IMR-90 (cell line): Measurements from ENCODE around the gene TASP1. TPM values are rescaled to one million over a fixed set of nuclear protein-coding genes. Genes with fewer than 3 reads are reported as not detected.

Experiments
- ATAC-seq: fragments of 200-7000 bp; cut with Tn5 transposase; 2 replicates; pipeline ENCODE4 v1.9.1; 2020; ENCODE audit warnings: low read depth, mild to moderate bottlenecking, moderate library complexity
- BruUV-seq: library from RNA; stranded (reverse); fragments of 400-500 nt; replicated peaks from 2 replicates; lab custom pipeline; 2021; lab: Mats Ljungman, UMichigan
- CTCF ChIA-PET: fragments of 300-600 bp; formaldehyde crosslinking; extraction: SDS; loops from one replicate; lab custom pipeline; 2021; ENCODE audit warnings: antibody characterized with exemption; lab: Yijun Ruan, JAX
- POLR2A ChIA-PET: fragments of 300-600 bp; sonication (Branson Sonifier 250); formaldehyde crosslinking; loops from one replicate; lab custom pipeline; 2022; ENCODE audit warnings: antibody characterized with exemption; ENCODE audit not compliant: unreplicated experiment; lab: Charles Lee
- DNase-seq: peaks from one replicate; pipeline ENCODE4 v3.0.0; 2013
- H2AFZ ChIP-seq: replicated peaks from 2 replicates; pipeline ENCODE3; 2013; ENCODE audit warnings: low read length, mild to moderate bottlenecking; ENCODE audit not compliant: poor library complexity
- H2AK5ac ChIP-seq: 2 replicates; pipeline ENCODE4 v1.6.1; 2013; ENCODE audit warnings: low read depth, low read length, inconsistent platforms
- H2AK9ac ChIP-seq: replicated peaks from 2 replicates; pipeline ENCODE3; 2013; ENCODE audit warnings: mild to moderate bottlenecking, low read depth, low read length, moderate library complexity; ENCODE audit not compliant: poor library complexity
- H2BK120ac ChIP-seq: 2 replicates; pipeline ENCODE4 v1.6.1; 2013; ENCODE audit warnings: low read depth, low read length, inconsistent platforms
- H2BK15ac ChIP-seq: 3 replicates; pipeline ENCODE4 v1.6.1; 2013; ENCODE audit warnings: low read depth, low read length, inconsistent platforms
- H2BK20ac ChIP-seq: 2 replicates; pipeline ENCODE4 v1.6.1; 2013; ENCODE audit warnings: low read depth, mild to moderate bottlenecking, inconsistent platforms, low read length, moderate library complexity
- H2BK5ac ChIP-seq: 2 replicates; pipeline ENCODE4 v1.6.1; 2013; ENCODE audit warnings: mild to moderate bottlenecking, low read depth, low read length, inconsistent platforms; ENCODE audit not compliant: poor library complexity, severe bottlenecking
- H3K14ac ChIP-seq: replicated peaks from 2 replicates; pipeline ENCODE4 v1.6.1; 2013; ENCODE audit warnings: low read depth, low read length, inconsistent platforms
- H3K18ac ChIP-seq: 2 replicates; pipeline ENCODE4 v1.6.1; 2013; ENCODE audit warnings: low read depth, low read length, control low read depth
- H3K23ac ChIP-seq: 2 replicates; pipeline ENCODE4 v1.6.1; 2013; ENCODE audit warnings: low read depth, low read length, inconsistent platforms
- H3K27ac ChIP-seq: 2 replicates; pipeline ENCODE4 v1.5.1; 2013; ENCODE audit warnings: mild to moderate bottlenecking, control low read depth, low read length; ENCODE audit not compliant: insufficient read depth
- H3K27me3 ChIP-seq: 2 replicates; pipeline ENCODE4 v1.6.1; 2013; ENCODE audit warnings: low read length; ENCODE audit not compliant: control insufficient read depth, insufficient read depth
- H3K36me3 ChIP-seq: 2 replicates; pipeline ENCODE4 v1.6.1; 2013; ENCODE audit warnings: low read length, mixed read lengths; ENCODE audit not compliant: control insufficient read depth, insufficient read depth
- H3K4ac ChIP-seq: 2 replicates; pipeline ENCODE4 v1.6.1; 2013; ENCODE audit warnings: low read depth, low read length, inconsistent platforms
- H3K4me1 ChIP-seq: 2 replicates; pipeline ENCODE4 v1.6.1; 2013; ENCODE audit warnings: low read length, mixed read lengths; ENCODE audit not compliant: control insufficient read depth, insufficient read depth
- H3K4me2 ChIP-seq: 2 replicates; pipeline ENCODE4 v1.6.1; 2013; ENCODE audit warnings: low read depth, mild to moderate bottlenecking, control low read depth, low read length, moderate library complexity
- H3K4me3 ChIP-seq: 2 replicates; pipeline ENCODE4 v1.5.1; 2013; ENCODE audit warnings: low read depth, mild to moderate bottlenecking, control low read depth, low read length, moderate library complexity; ENCODE audit not compliant: insufficient read depth
- H3K56ac ChIP-seq: 2 replicates; pipeline ENCODE4 v1.6.1; 2013; ENCODE audit warnings: low read length, inconsistent platforms; ENCODE audit not compliant: insufficient read depth; ENCODE audit errors: extremely low read depth
- H3K79me1 ChIP-seq, 2 experiments: 2 replicates each; pipeline ENCODE4 v1.6.1; 2013; ENCODE audit warnings: low read length in 2 of 2, inconsistent platforms in 1 of 2, low read depth in 1 of 2
- H3K9ac ChIP-seq: 2 replicates; pipeline ENCODE4 v1.6.1; 2013; ENCODE audit warnings: low read depth, low read length, control low read depth
- H3K9me1 ChIP-seq: 2 replicates; pipeline ENCODE4 v1.6.1; 2013; ENCODE audit warnings: low read length, inconsistent platforms; ENCODE audit not compliant: insufficient read depth
- H3K9me3 ChIP-seq: 2 replicates; pipeline ENCODE4 v1.6.1; 2013; ENCODE audit warnings: low read length; ENCODE audit not compliant: control insufficient read depth, insufficient read depth
- H4K20me1 ChIP-seq: 2 replicates; pipeline ENCODE4 v1.6.1; 2013; ENCODE audit warnings: low read length, inconsistent platforms; ENCODE audit not compliant: insufficient read depth
- H4K5ac ChIP-seq: 2 replicates; pipeline ENCODE4 v1.6.1; 2013; ENCODE audit warnings: mild to moderate bottlenecking, low read depth, low read length, control low read depth
- H4K8ac ChIP-seq, 2 experiments: 2 replicates each; pipeline ENCODE4 v1.6.1; 2013; ENCODE audit warnings: low read depth in 2 of 2, low read length in 2 of 2, control low read depth in 1 of 2, inconsistent platforms in 1 of 2
- H4K91ac ChIP-seq: 2 replicates; pipeline ENCODE4 v1.6.1; 2013; ENCODE audit warnings: low read depth, low read length, inconsistent platforms; ENCODE audit not compliant: insufficient read depth
- BHLHE40 ChIP-seq: fragments of 150-350 bp; IDR thresholded peaks from 2 replicates; pipeline ENCODE4 v1.6.1; 2016; ENCODE audit warnings: mild to moderate bottlenecking, low read depth, low read length
- CEBPB ChIP-seq: IDR thresholded peaks from 2 replicates; pipeline ENCODE4 v1.6.1; 2012; ENCODE audit warnings: low read depth, low read length, improper control_type of control experiment
- CHD1 ChIP-seq: IDR thresholded peaks from 2 replicates; pipeline ENCODE4 v1.6.1; 2012; ENCODE audit warnings: low read depth, low read length, improper control_type of control experiment
- CTCF ChIP-seq: conservative IDR thresholded peaks from 2 replicates; pipeline ENCODE4 v1.5.1; 2012; ENCODE audit warnings: mild to moderate bottlenecking, low read depth, low read length, improper control_type of control experiment
- FOS ChIP-seq: fragments of 150-350 bp; IDR thresholded peaks from 2 replicates; pipeline ENCODE4 v1.6.1; 2016; ENCODE audit warnings: low read depth, low read length
- MAFK ChIP-seq: IDR thresholded peaks from 2 replicates; pipeline ENCODE4 v1.6.1; 2012; ENCODE audit warnings: low read depth, low read length, improper control_type of control experiment
- MAZ ChIP-seq: IDR thresholded peaks from 2 replicates; pipeline ENCODE4 v1.6.1; 2012; ENCODE audit warnings: low read depth, mild to moderate bottlenecking, low read length, improper control_type of control experiment, moderate library complexity, borderline replicate concordance
- MXI1 ChIP-seq: IDR thresholded peaks from 2 replicates; pipeline ENCODE4 v1.6.1; 2012; ENCODE audit warnings: low read depth, mild to moderate bottlenecking, low read length, moderate library complexity, borderline replicate concordance
- NFE2L2 ChIP-seq: fragments of 150-350 bp; IDR thresholded peaks from 2 replicates; pipeline ENCODE4 v1.6.1; 2016; ENCODE audit warnings: low read depth, mild to moderate bottlenecking, low read length
- POLR2A ChIP-seq: IDR thresholded peaks from 2 replicates; pipeline ENCODE4 v1.6.1; 2012; ENCODE audit warnings: mild to moderate bottlenecking, low read depth, low read length
- RAD21 ChIP-seq: IDR thresholded peaks from 2 replicates; pipeline ENCODE4 v1.6.1; 2012; ENCODE audit warnings: low read length, improper control_type of control experiment
- RCOR1 ChIP-seq: IDR thresholded peaks from 2 replicates; pipeline ENCODE4 v1.6.1; 2012; ENCODE audit warnings: mild to moderate bottlenecking, low read length, improper control_type of control experiment; ENCODE audit not compliant: insufficient replicate concordance
- RFX5 ChIP-seq: IDR thresholded peaks from 2 replicates; pipeline ENCODE4 v1.8.0; 2012; ENCODE audit warnings: low read depth, mild to moderate bottlenecking, low read length, moderate library complexity
- SMC3 ChIP-seq: fragments of 150-350 bp; IDR thresholded peaks from 2 replicates; pipeline ENCODE4 v1.6.1; 2016; ENCODE audit warnings: low read depth, mild to moderate bottlenecking, antibody characterized with exemption, low read length, moderate library complexity
- USF2 ChIP-seq: fragments of 150-350 bp; IDR thresholded peaks from 2 replicates; pipeline ENCODE4 v1.6.1; 2017; ENCODE audit warnings: mild to moderate bottlenecking, antibody characterized with exemption, low read length, low read depth
- WGBS, 2 experiments: methylation state at CpG; one replicate each; pipeline versions ENCODE4 v1.1.5 to v1.1.7; 2013; ENCODE audit warnings: missing lambda C conversion rate in 2 of 2; ENCODE audit not compliant: insufficient read length in 1 of 2; ENCODE audit errors: extremely low coverage in 2 of 2; 5-methylcytosine and 5-hydroxymethylcytosine counted together
- dilution Hi-C: fragments of 300-500 bp; cut with HindIII; formaldehyde crosslinking; loops from one replicate; pipeline ENCODE4 v1.14.3; 2018; ENCODE audit warnings: low sequenced_read_pairs; ENCODE audit not compliant: unreplicated experiment
- in situ Hi-C: fragments of 300-500 bp; cut with MboI; formaldehyde crosslinking; loops from 3 replicates; pipeline ENCODE4 v1.14.3; 2019; ENCODE audit warnings: low sequenced_read_pairs, inconsistent platforms, mixed read lengths
- intact Hi-C: fragments of 100-400 bp; cut with micrococcal nuclease; formaldehyde crosslinking; loops from 2 replicates; pipeline ENCODE4 v1.10.0; 2022
- polyA plus RNA-seq, 3 experiments: library from polyadenylated mRNA; depleted of rRNA; stranded (reverse); fragments of >200 nt; gene quantifications; 2 replicates each; pipeline ENCODE4 v1.2.3, GENCODE V29; 2012; ENCODE audit warnings: low replicate concordance in 1 of 3
- total RNA-seq: library from RNA; depleted of rRNA; stranded (reverse); fragments of >200 nt; gene quantifications from 2 replicates; pipeline ENCODE4 v1.2.3, GENCODE V29; 2012
- TF ChIP-seq, protein P1 (sequence below): fragments of 150-350 bp; IDR thresholded peaks from 2 replicates; pipeline ENCODE4 v1.6.1; 2016; ENCODE audit warnings: low read depth, mild to moderate bottlenecking, low read length, moderate library complexity, borderline replicate concordance

Gene TASP1
- total and polyA plus RNA-seq, 2 of the 4 experiments (the other 2 are of a cell fraction), result 3.9 to 7.9 TPM

- H3K27me3 ChIP-seq, result no peaks in the 10 kb centered on the region
- WGBS, 2 experiments, result no CpG with 5 or more reads among the region's 1 CpG
Measured at GRCh38 chr20:13526551-13526950, 112.2 kb downstream of the TASP1 start.

More at GRCh38 chr20:13526551-13526950, 112.2 kb downstream of the TASP1 start:
- H3K27ac ChIP-seq, result no peak overlapping the region; the same call in 1 of the 2 replicates
- no peak for ATAC-seq
- H4K91ac ChIP-seq, result peak overlapping the region; percentile 24; the same call in 1 of the 2 replicates
- no peaks in the 10 kb centered on the region for H4K20me1 ChIP-seq
- TF ChIP-seq RCOR1 (no peak), MXI1 (no peak), FOS (no peak), SMC3 (no peak), MAZ (no peak), POLR2A (no peak), CTCF (no peak), RFX5 (no peak), NFE2L2 (no peak), CEBPB (no peak), BHLHE40 (no peak), RAD21 (no peak), CHD1 (no peak), MAFK (no peak), USF2 (no peak)
- TF ChIP-seq, protein P1, sequence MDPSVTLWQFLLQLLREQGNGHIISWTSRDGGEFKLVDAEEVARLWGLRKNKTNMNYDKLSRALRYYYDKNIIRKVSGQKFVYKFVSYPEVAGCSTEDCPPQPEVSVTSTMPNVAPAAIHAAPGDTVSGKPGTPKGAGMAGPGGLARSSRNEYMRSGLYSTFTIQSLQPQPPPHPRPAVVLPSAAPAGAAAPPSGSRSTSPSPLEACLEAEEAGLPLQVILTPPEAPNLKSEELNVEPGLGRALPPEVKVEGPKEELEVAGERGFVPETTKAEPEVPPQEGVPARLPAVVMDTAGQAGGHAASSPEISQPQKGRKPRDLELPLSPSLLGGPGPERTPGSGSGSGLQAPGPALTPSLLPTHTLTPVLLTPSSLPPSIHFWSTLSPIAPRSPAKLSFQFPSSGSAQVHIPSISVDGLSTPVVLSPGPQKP, result no peak
- H2BK120ac ChIP-seq, result 0 out of 2 replicates have a peak overlapping the region, but pooled peaks have one; percentile 20
- no peak overlapping the region for H3K56ac ChIP-seq
- no peaks in the 10 kb centered on the region; a peak in 1 of 4 replicates for H3K79me1 ChIP-seq
- intact Hi-C loops, result no loop called here
- H3K18ac ChIP-seq, result peak overlapping the region; percentile 2; the same call in 1 of the 2 replicates
- dilution Hi-C loops, result no loop called here
- BruUV-seq, result no TSS peak
- H3K9me1 ChIP-seq, result peaks cover 3% of the 10 kb centered on the region
- H2AFZ ChIP-seq, result no peak overlapping the region
- no peaks in the 10 kb centered on the region for H3K9me3 ChIP-seq
- no peak overlapping the region for H3K4me2 ChIP-seq
- H4K8ac ChIP-seq, result peak overlapping the region in 1 of 2 experiments; percentile 71; a peak in 1 of 4 replicates
- in situ Hi-C loops, result no loop called here
- H4K5ac ChIP-seq, result peak overlapping the region; percentile 6; the same call in 1 of the 2 replicates
- H2AK9ac ChIP-seq, result no peak overlapping the region
- H3K23ac ChIP-seq, result no peak overlapping the region
- H2BK20ac ChIP-seq, result no peak overlapping the region; the same call in 1 of the 2 replicates
- no peak overlapping the region for H3K4me3 ChIP-seq
- H2BK15ac ChIP-seq, result peak overlapping the region; percentile 92; the same call in 2 of the 3 replicates
- peak; percentile 29 for DNase-seq
- peak overlapping the region; percentile 61; the same call in 1 of the 2 replicates for H2AK5ac ChIP-seq
- CTCF ChIA-PET, result no interaction called here
- H3K4ac ChIP-seq, result peak overlapping the region; percentile 28; the same call in 1 of the 2 replicates
- POLR2A ChIA-PET, result no interaction called here
- peak overlapping the region; percentile 31; the same call in 1 of the 2 replicates for H3K14ac ChIP-seq
- peaks cover 9% of the 10 kb centered on the region for H3K4me1 ChIP-seq
- no peaks in the 10 kb centered on the region for H3K36me3 ChIP-seq
- H3K9ac ChIP-seq, result no peak overlapping the region
- H2BK5ac ChIP-seq, result no peak overlapping the region
